A549 (cell line): ENCODE measurements around the gene FAM219B. TPM values are rescaled to one million over a fixed set of nuclear protein-coding genes. Genes with fewer than 3 reads are reported as not detected.

Experiments used
- ATAC-seq, 2 experiments: fragments of 200-7000 bp in 1 of 2; fragments of >200 bp in 1 of 2; cut with Nextera tagmentation in 1 of 2; cut with Tn5 transposase in 1 of 2; 3 replicates each; pipeline versions ENCODE4 v1.8.0 to v1.9.1; 2018 to 2020; ENCODE audit warnings: mild to moderate bottlenecking in 1 of 2, moderate library complexity in 1 of 2
- CTCF ChIA-PET: fragments of 300-600 bp; sonication (Branson Sonifier 250); formaldehyde crosslinking; extraction: SDS; loops from one replicate; lab custom pipeline; 2021; ENCODE audit warnings: antibody characterized with exemption, inconsistent platforms; lab: Yijun Ruan, JAX
- POLR2A ChIA-PET: fragments of 350-600 bp; formaldehyde crosslinking; extraction: SDS; loops from one replicate; lab custom pipeline; 2021; ENCODE audit warnings: antibody characterized with exemption, inconsistent platforms; lab: Yijun Ruan, JAX
- DNase-seq, 2 experiments: peaks; one replicate each; pipeline versions ENCODE4 v3.0.0 to v3.0.0-alpha.2; 2011 to 2016; ENCODE audit warnings: low read depth in 1 of 2, low spot score in 1 of 2
- FAIRE-seq: peaks from 2 replicates; lab custom pipeline; 2011; peaks lifted over from hg19 to GRCh38; lab: Jason Lieb, UNC
- H3K27ac ChIP-seq, 2 experiments: fragments of >200 bp; sonication (Bioruptor Twin); formaldehyde crosslinking; 3 replicates each; pipeline ENCODE4 v1.5.1; 2016 to 2017
- H3K4me1 ChIP-seq: fragments of >200 bp; sonication (Bioruptor Twin); formaldehyde crosslinking; 3 replicates; pipeline ENCODE4 v1.6.1; 2016
- H3K4me2 ChIP-seq: fragments of >200 bp; sonication (Bioruptor Twin); formaldehyde crosslinking; 3 replicates; pipeline ENCODE4 v1.6.1; 2016
- H3K4me3 ChIP-seq: fragments of >200 bp; sonication (Bioruptor Twin); formaldehyde crosslinking; 3 replicates; pipeline ENCODE4 v1.5.1; 2016
- H3K9me3 ChIP-seq: fragments of >200 bp; sonication (Bioruptor Twin); formaldehyde crosslinking; 3 replicates; pipeline ENCODE4 v1.6.1; 2016
- CBX2 ChIP-seq: fragments of 200-600 bp; sonication (generic); IDR thresholded peaks from 2 replicates; pipeline ENCODE4 v1.6.1; 2016; ENCODE audit warnings: low read depth, mild to moderate bottlenecking, borderline replicate concordance
- CBX8 ChIP-seq: fragments of 200-600 bp; sonication (generic); IDR thresholded peaks from 2 replicates; pipeline ENCODE4 v1.6.1; 2016
- CEBPB ChIP-seq, 2 experiments: fragments of >200 bp in 1 of 2; sonication (Bioruptor Twin) in 1 of 2; formaldehyde crosslinking in 1 of 2; IDR thresholded peaks; 2 replicates each; pipeline ENCODE4 v1.6.1; 2012 to 2016
- CHD2 ChIP-seq: fragments of 150-350 bp; IDR thresholded peaks from 2 replicates; pipeline ENCODE4 v1.6.1; 2014; ENCODE audit warnings: low read length; ENCODE audit not compliant: partially characterized antibody
- CTCF ChIP-seq: fragments of >200 bp; sonication (Bioruptor Twin); formaldehyde crosslinking; IDR thresholded peaks from 3 replicates; pipeline ENCODE4 v1.5.1; 2016
- ESRRA ChIP-seq: fragments of 150-350 bp; IDR thresholded peaks from 2 replicates; pipeline ENCODE4 v1.6.1; 2014; ENCODE audit warnings: mild to moderate bottlenecking, low read length, borderline replicate concordance
- GATA3 ChIP-seq: IDR thresholded peaks from 2 replicates; pipeline ENCODE4 v1.6.1; 2012; ENCODE audit warnings: borderline replicate concordance
- HDAC2 ChIP-seq: fragments of 200-600 bp; sonication (generic); IDR thresholded peaks from 2 replicates; pipeline ENCODE4 v1.6.1; 2016
- HES2 ChIP-seq: fragments of >200 bp; sonication (Bioruptor Twin); formaldehyde crosslinking; IDR thresholded peaks from 2 replicates; pipeline ENCODE4 v1.6.1; 2016
- HEYL ChIP-seq: fragments of 250-450 bp; sonication (Bioruptor Pico); IDR thresholded peaks from 2 replicates; pipeline ENCODE4 v1.8.0; 2021; ENCODE audit warnings: mild to moderate bottlenecking, moderate library complexity
- HOXA7 ChIP-seq: fragments of 250-450 bp; sonication (Bioruptor Pico); IDR thresholded peaks from 2 replicates; pipeline ENCODE4 v1.5.0; 2020; ENCODE audit warnings: mild to moderate bottlenecking, moderate library complexity
- HOXB13 ChIP-seq: fragments of 250-450 bp; sonication (Bioruptor Pico); IDR thresholded peaks from 2 replicates; pipeline ENCODE4 v1.5.0; 2020; ENCODE audit warnings: low read depth, mild to moderate bottlenecking, moderate library complexity
- HOXB5 ChIP-seq: fragments of 250-450 bp; sonication (Bioruptor Pico); IDR thresholded peaks from 2 replicates; pipeline ENCODE4 v1.5.0; 2020; ENCODE audit warnings: mild to moderate bottlenecking, moderate library complexity
- JUN ChIP-seq, 2 experiments: fragments of >200 bp; sonication (Bioruptor Twin); formaldehyde crosslinking; IDR thresholded peaks; 2 replicates in 1 of 2; 3 replicates in 1 of 2; pipeline ENCODE4 v1.6.1; 2016 to 2017
- KDM1A ChIP-seq: fragments of 200-600 bp; sonication (generic); IDR thresholded peaks from 2 replicates; pipeline ENCODE4 v1.6.1; 2016; ENCODE audit warnings: low read depth, mild to moderate bottlenecking
- KDM5A ChIP-seq: fragments of 200-600 bp; sonication (generic); IDR thresholded peaks from 2 replicates; pipeline ENCODE4 v1.6.1; 2016; ENCODE audit warnings: antibody characterized with exemption, mild to moderate bottlenecking
- MAX ChIP-seq: IDR thresholded peaks from 2 replicates; pipeline ENCODE4 v1.6.1; 2012
- MAZ ChIP-seq: fragments of 150-350 bp; IDR thresholded peaks from 2 replicates; pipeline ENCODE4 v1.6.1; 2014; ENCODE audit warnings: antibody characterized with exemption, low read depth, low read length, borderline replicate concordance
- NFE2L2 ChIP-seq: fragments of 150-350 bp; conservative IDR thresholded peaks from 2 replicates; pipeline ENCODE4 v1.6.1; 2014; ENCODE audit warnings: low read length
- NPAS2 ChIP-seq: fragments of 250-450 bp; sonication (Bioruptor Pico); IDR thresholded peaks from 2 replicates; pipeline ENCODE4 v1.8.0; 2022; ENCODE audit warnings: mild to moderate bottlenecking, moderate library complexity, borderline replicate concordance
- PBX3 ChIP-seq: IDR thresholded peaks from 2 replicates; pipeline ENCODE4 v1.6.1; 2012
- PHF8 ChIP-seq: fragments of 200-600 bp; sonication (generic); IDR thresholded peaks from 2 replicates; pipeline ENCODE4 v1.6.1; 2016; ENCODE audit warnings: low read depth, mild to moderate bottlenecking, antibody characterized with exemption, moderate library complexity, borderline replicate concordance
- POLR2A ChIP-seq: IDR thresholded peaks from 2 replicates; pipeline ENCODE4 v1.6.1; 2012; ENCODE audit warnings: mild to moderate bottlenecking, low read length
- POLR2AphosphoS2 ChIP-seq: conservative IDR thresholded peaks from 2 replicates; pipeline ENCODE4 v1.6.1; 2012; ENCODE audit warnings: low read length, improper control_type of control experiment, inconsistent platforms
- RAD21 ChIP-seq, 2 experiments: fragments of >200 bp in 1 of 2; sonication (Bioruptor Twin) in 1 of 2; formaldehyde crosslinking in 1 of 2; IDR thresholded peaks in 1 of 2; conservative IDR thresholded peaks in 1 of 2; 2 replicates in 1 of 2; 3 replicates in 1 of 2; pipeline ENCODE4 v1.6.1; 2012 to 2018; ENCODE audit warnings: inconsistent platforms in 1 of 2
- RARB ChIP-seq: fragments of 250-450 bp; sonication (Bioruptor Pico); IDR thresholded peaks from 2 replicates; pipeline ENCODE4 v1.8.0; 2021; ENCODE audit warnings: mild to moderate bottlenecking, moderate library complexity
- RCOR1 ChIP-seq: fragments of 150-350 bp; IDR thresholded peaks from 2 replicates; pipeline ENCODE4 v1.6.1; 2014; ENCODE audit warnings: antibody characterized with exemption, low read length, low read depth
- REST ChIP-seq: fragments of 200-600 bp; sonication (generic); IDR thresholded peaks from 2 replicates; pipeline ENCODE4 v1.6.1; 2016; ENCODE audit warnings: antibody characterized with exemption, mild to moderate bottlenecking, moderate library complexity
- RNF2 ChIP-seq: fragments of 200-600 bp; sonication (generic); IDR thresholded peaks from 2 replicates; pipeline ENCODE4 v1.6.1; 2016; ENCODE audit warnings: low read depth, mild to moderate bottlenecking, antibody characterized with exemption, moderate library complexity, borderline replicate concordance
- TP53 ChIP-seq: fragments of 250-450 bp; sonication (Bioruptor Pico); IDR thresholded peaks from 2 replicates; pipeline ENCODE4 v1.5.0; 2021; ENCODE audit warnings: mild to moderate bottlenecking, moderate library complexity
- ZC3H11A ChIP-seq: fragments of 450-650 bp; IDR thresholded peaks from 2 replicates; pipeline ENCODE4 v1.6.1; 2014; ENCODE audit warnings: antibody characterized with exemption, mild to moderate bottlenecking
- ZFP36 ChIP-seq: fragments of 450-650 bp; IDR thresholded peaks from 2 replicates; pipeline ENCODE4 v1.6.1; 2014; ENCODE audit warnings: borderline replicate concordance; ENCODE audit not compliant: partially characterized antibody
- ZNF302 ChIP-seq: fragments of 250-450 bp; sonication (Bioruptor Pico); IDR thresholded peaks from 2 replicates; pipeline ENCODE4 v1.9.0; 2021; ENCODE audit warnings: inconsistent platforms, mild to moderate bottlenecking, moderate library complexity
- ZSCAN20 ChIP-seq: fragments of 250-450 bp; sonication (Bioruptor Pico); IDR thresholded peaks from 2 replicates; pipeline ENCODE4 v1.8.0; 2022; ENCODE audit warnings: mild to moderate bottlenecking, moderate library complexity
- WGBS: methylation state at CpG from one replicate; pipeline ENCODE4 v1.1.6; 2017; ENCODE audit errors: missing lambda C conversion rate; 5-methylcytosine and 5-hydroxymethylcytosine counted together
- polyA minus RNA-seq: library from RNA; depleted of rRNA, polyadenylated mRNA; stranded (reverse); fragments of >200 nt; gene quantifications from 2 replicates; pipeline ENCODE4 v1.2.3, GENCODE V29; 2011; rRNA and poly(A)+ RNA removed
- polyA plus RNA-seq, 4 experiments: library from polyadenylated mRNA; depleted of rRNA in 3 of 4; stranded (reverse); fragments of >200 nt; fragmentation: RNase III in 1 of 4; extraction: RNeasy Plus Mini Kit Qiagen cat#74134 plus additional on column Dnase treatment in 1 of 4; gene quantifications; 2 replicates in 3 of 4; 3 replicates in 1 of 4; pipeline ENCODE4 v1.2.3, GENCODE V29; 2011 to 2017

The FAM219B gene
- polyA plus RNA-seq (2011; rRNA removed): 46.2 and 65.3 TPM in 2 replicates
- polyA plus RNA-seq (2012; cell fraction: cytosol; rRNA removed): 38.6 and 40.8 TPM in 2 replicates
- polyA plus RNA-seq (2012; cell fraction: nucleus; rRNA removed): 96.5 and 128 TPM in 2 replicates
- 29.9 to 36.9 TPM (median 31.3 TPM) in 3 replicates for polyA plus RNA-seq (2017; fragmentation: RNase III; extraction: RNeasy Plus Mini Kit Qiagen cat#74134 plus additional on column Dnase treatment)
- 42.7 and 47.2 TPM in 2 replicates for polyA minus RNA-seq

- DNase-seq (peak; percentile 90 to 98), ATAC-seq (peak; percentile 88 to 93), FAIRE-seq (no peak)
- 13% methylated on average over 28 of the region's 74 CpGs for WGBS
- Histone ChIP-seq H3K9me3 (no peaks in the 10 kb centered on the region), H3K4me3 (peak within 1 kb of the TSS; percentile 78), H3K4me2 (peak within 1 kb of the TSS; percentile 95), H3K4me1 (peaks cover 13% of the 10 kb centered on the region), H3K27ac (peak within 1 kb of the TSS; percentile 92)
- ChIA-PET POLR2A (interaction anchor here (0.5 to 1.7 kb wide), 15 partner anchors 10 to 298 kb away, joined by 3 to 31 read pairs (median 5); partner anchors contain the start of genes COX5A, MPI, PPCDC and RPP25), CTCF (interaction anchor here (1.0 to 5.2 kb wide), 8 partner anchors 9 to 138 kb away, joined by 3 to 36 read pairs (median 6); partner anchors contain the start of gene MPI)
- no peak for TF ChIP-seq ZSCAN20 (CRISPR knock-in tag)
- TF ChIP-seq NFE2L2: no peak
- no peak for TF ChIP-seq RNF2
- TF ChIP-seq GATA3: peak; percentile 32; the same call in 1 of the 2 replicates
- TF ChIP-seq KDM1A: no peak
- TF ChIP-seq CEBPB (IDR thresholded peaks at IDR 0.05): peak; percentile 89 to 93
- no peak for TF ChIP-seq TP53 (CRISPR knock-in tag)
- TF ChIP-seq CBX2: no peak
- no peak for TF ChIP-seq CBX8
- TF ChIP-seq CTCF: no peak
- peak; percentile 90 for TF ChIP-seq PHF8
- no peak for TF ChIP-seq HOXA7 (CRISPR knock-in tag)
- no peak for TF ChIP-seq KDM5A
- no peak for TF ChIP-seq RARB (CRISPR knock-in tag)
- TF ChIP-seq POLR2AphosphoS2: no peak
- peak; percentile 68; the same call in 1 of the 2 replicates for TF ChIP-seq MAZ
- 0 out of 2 replicates have a peak, but pooled peaks have one; percentile 53 for TF ChIP-seq MAX
- TF ChIP-seq NPAS2 (CRISPR knock-in tag): no peak
- 0 out of 2 replicates have a peak, but pooled peaks have one; percentile 20 for TF ChIP-seq HOXB5
- no peak for TF ChIP-seq HOXB13 (CRISPR knock-in tag)
- no peak for TF ChIP-seq CHD2
- no peak for TF ChIP-seq ESRRA
- no peak for TF ChIP-seq ZC3H11A
- no peak for TF ChIP-seq ZNF302 (CRISPR knock-in tag)
- no peak for TF ChIP-seq HDAC2
- no peak for TF ChIP-seq ZFP36
- TF ChIP-seq POLR2A: peak; percentile 89
- no peak for TF ChIP-seq RAD21 (conservative IDR thresholded peaks at IDR 0.05 in 1 of 2, IDR thresholded peaks at IDR 0.05 in 1 of 2)
- no peak for TF ChIP-seq PBX3
- no peak for TF ChIP-seq RCOR1
- TF ChIP-seq HES2: no peak
- TF ChIP-seq REST: no peak
- peak; percentile 82 to 94; a peak in 4 of 5 replicates for TF ChIP-seq JUN (IDR thresholded peaks at IDR 0.05)
- no peak for TF ChIP-seq HEYL (CRISPR knock-in tag)
Measured at GRCh38 chr15:74906450-74907162, at the start of gene FAM219B. Gene FAM219B (minus strand): TSS chr15:74906851. CDS start chr15:74906800, 51 bp downstream.
